ENCODE measurements around the gene GNG3.
"Not testable (repeated sequence)": the region's sequence is repeated elsewhere in the genome, so short reads cannot be mapped to it uniquely, and the experiment has no call there.

Gene GNG3

DNA sequence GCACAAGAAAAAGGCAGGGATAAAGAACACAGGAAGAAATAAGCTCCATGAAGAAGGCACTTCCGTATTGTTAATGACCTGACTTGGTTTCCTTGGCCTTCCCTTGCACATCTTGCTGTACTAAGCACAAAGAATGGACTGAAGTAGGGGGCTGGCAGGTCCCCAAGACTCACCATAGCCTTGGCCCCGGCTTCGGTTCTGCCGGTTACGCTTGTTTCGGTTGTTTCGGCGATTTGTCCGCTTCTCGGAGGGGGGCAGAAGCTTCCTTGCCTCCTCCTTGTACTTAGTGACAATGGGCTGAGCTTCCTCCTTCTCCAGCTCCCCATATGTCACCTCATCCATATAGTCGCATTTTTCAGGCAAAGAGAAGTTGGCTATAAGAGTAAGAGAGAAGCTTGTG, 9.3 kb downstream of the GNG3 start:
- no peak for DNase-seq (ENCODE audit: low read depth)

DNA sequence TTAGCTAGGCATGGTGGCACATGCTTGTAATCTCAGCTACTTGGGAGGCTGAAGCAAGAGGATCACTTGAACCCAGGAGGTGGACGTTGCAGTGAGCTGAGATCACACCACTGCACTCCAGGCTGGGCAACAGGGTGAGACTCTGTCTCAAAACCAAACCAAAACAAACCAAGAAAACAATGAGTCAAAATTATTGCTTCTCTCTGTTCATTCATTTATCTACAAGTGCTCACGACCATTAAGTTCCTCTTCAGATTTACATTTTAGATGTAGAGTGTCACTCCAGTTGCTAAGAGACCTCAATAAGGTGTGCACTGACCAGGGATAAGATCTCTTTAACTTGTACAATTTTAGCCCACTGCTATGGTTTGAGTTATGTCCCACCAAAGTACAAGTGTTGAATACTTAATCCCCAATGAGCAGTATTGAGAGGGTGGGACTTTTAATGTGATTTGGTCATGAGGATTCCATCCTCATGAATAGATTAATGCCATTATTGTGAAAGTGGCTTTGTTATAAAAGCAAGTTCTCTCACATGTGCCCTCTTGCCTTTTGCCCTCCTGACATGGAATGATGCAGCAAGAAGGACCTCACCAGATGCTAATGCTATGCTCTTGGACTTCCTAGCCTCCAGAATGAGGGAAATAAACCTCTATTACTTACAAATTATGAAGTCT, 12.0 kb downstream of the GNG3 start:
- DNase-seq (ENCODE audit: low read depth) = no peak

- peak; percentile 61 for DNase-seq (ENCODE audit: low read depth)
These were observed 14.5 kb downstream of the GNG3 start for GRCh38 chr11:62721994-62722393.

GRCh38 chr11:62724171-62724570, 16.7 kb downstream of the GNG3 start:
- no peak for DNase-seq (ENCODE audit: low read depth)

GRCh38 chr11:62725646-62726045, 18.2 kb downstream of the GNG3 start:
- no peak for DNase-seq (ENCODE audit: low read depth)

GRCh38 chr11:62726156-62726914, 18.9 kb downstream of the GNG3 start:
- DNase-seq (ENCODE audit: low read depth) = no peak

- DNase-seq (ENCODE audit: low read depth) = no peak
These were observed 19.4 kb downstream of the GNG3 start for GRCh38 chr11:62726915-62727164.

- DNase-seq (ENCODE audit: low read depth) = peak; percentile 98
These were observed 19.8 kb downstream of the GNG3 start, which contains the start of gene HNRNPUL2 for GRCh38 chr11:62727165-62727871. Gene HNRNPUL2, minus strand, starts transcription at chr11:62727457. Its CDS starts 301 bp downstream, at chr11:62727156.

DNA sequence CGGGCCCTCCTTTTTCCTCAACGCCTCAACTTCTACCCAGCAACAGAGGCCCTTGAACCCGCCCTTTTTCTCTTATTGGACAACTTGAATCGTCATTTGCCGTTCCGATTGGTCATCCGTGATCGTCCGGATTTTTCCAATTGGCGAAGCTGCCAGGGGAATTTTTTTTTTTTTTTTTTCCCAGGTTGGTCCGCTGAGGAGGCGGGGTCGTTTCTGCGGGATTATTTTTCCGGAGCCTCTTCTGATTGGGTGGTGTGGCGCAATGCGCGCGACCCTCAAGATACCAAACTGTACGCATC, 20.3 kb downstream of the GNG3 start:
- DNase-seq (ENCODE audit: low read depth) = peak; percentile 98

GRCh38 chr11:62728171-62728988, 20.9 kb downstream of the GNG3 start, which contains the start of gene TTC9C:
Gene TTC9C, plus strand, starts transcription at chr11:62728486. Its CDS starts 363 bp downstream, at chr11:62728849.
- peak; percentile 84 for DNase-seq (ENCODE audit: low read depth)

DNA sequence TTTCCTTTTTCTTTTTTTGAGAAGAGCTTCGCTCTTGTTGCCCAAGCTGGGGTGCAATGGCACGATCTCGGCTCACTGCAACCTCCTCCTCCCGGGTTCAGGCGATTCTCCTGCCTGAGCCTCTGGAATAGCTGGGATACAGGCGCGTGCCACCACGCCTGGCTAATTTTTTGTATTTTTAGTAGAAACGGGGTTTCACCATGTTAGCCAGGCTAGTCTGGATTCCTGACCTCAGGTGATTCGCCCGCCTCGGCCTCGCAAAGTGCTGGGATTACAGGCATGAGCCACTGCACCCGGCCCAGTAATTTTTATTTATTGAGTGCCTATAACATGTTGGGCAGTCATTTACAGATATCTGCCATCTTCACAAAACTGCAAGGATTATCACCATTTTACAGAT, 22.6 kb downstream of the GNG3 start:
- not testable (repeated sequence) for DNase-seq (ENCODE audit: low read depth)

DNA sequence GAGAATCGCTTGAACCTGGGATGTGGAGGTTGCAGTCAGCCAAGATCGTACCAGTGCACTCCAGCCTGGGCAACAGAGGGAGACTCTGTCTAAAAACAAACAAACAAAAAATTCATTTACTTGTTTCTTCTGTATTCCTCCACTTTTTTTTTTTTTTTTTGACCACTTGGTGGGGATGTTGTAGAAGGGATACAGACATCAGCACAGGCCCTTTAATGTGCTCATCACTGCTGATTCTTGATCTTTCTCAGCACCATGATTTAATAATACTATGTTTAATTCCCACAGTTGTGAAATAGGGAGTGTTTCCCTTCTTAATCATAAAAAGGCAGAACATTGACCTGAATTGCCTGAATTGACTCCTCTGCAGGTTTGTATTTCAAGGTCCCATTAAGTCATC, 25.4 kb downstream of the GNG3 start:
- DNase-seq (ENCODE audit: low read depth) = peak; percentile 80

- DNase-seq (ENCODE audit: low read depth) = no peak
These were observed 29.7 kb downstream of the GNG3 start for GRCh38 chr11:62737196-62737595.

- no peak for DNase-seq (ENCODE audit: low read depth)
These were observed 40.1 kb downstream of the GNG3 start for GRCh38 chr11:62747475-62748160.

GRCh38 chr11:62749931-62750330, 42.5 kb downstream of the GNG3 start:
- DNase-seq (ENCODE audit: low read depth) = not testable (repeated sequence)

GRCh38 chr11:62752177-62752785, 44.8 kb downstream of the GNG3 start:
- DNase-seq (ENCODE audit: low read depth) = no peak

GRCh38 chr11:62752994-62753735, 45.7 kb downstream of the GNG3 start:
- DNase-seq (ENCODE audit: low read depth) = no peak

DNA sequence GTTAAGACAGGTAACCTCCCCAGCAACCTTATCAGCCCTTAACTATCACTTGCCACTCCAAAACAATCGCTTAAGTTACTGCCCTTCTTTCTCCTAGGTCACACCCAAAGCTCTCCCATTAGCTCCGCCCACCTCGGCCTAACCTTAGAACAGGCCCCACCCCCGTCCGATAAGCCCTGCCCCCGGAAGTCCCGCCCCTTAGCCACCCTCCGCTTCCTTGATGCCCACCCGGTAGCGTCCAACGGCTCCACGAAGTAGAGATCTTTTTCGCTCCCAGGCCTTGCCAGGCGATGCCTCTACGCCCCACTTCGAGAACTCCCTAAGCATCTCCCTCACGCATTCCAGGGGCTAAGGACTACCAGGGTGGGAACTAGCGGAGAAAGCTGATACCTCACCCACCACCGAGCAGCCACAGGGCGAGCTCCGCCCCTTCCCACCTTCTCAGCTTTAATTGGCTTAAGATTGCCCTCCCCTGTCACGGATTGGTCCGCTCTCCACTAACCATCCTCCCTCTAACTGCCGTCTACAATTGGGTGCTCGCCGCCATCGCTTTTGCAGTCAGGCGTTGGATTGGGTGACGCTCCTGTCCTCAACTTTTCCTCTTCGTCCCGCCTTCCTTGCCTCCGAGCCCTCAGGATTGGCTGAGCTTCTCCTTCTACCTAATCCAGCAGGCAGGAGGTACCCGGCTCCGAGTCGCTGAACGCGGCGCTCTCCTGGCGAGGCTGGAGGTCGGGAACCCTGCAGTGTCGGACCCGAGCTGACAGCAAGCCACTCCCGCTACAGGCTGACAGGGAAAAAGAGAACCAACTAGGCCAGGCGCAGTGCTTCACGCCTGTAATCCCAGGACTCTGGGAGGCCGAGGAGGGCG, 46.5 kb downstream of the GNG3 start, which contains the start of gene ZBTB3:
Gene ZBTB3 (minus strand): TSS at position 425 of the 868 bp plus-strand sequence. CDS start 496 bp downstream, outside the sequence.
- DNase-seq (ENCODE audit: low read depth) = peak; percentile 100

- no peak for DNase-seq (ENCODE audit: low read depth)
These were observed 47.7 kb downstream of the GNG3 start for GRCh38 chr11:62755086-62755615.
